ENCODE results near the gene PTPRG. TPM values are rescaled to one million over a fixed set of nuclear protein-coding genes. Genes with fewer than 3 reads are reported as not detected.

PTPRG gene
- total and polyA plus RNA-seq, 2 of the 13 experiments (the other 11 are each of a cell fraction or from before 2014, with no cell fraction given) = 8.0 to 25.3 TPM

DNA sequence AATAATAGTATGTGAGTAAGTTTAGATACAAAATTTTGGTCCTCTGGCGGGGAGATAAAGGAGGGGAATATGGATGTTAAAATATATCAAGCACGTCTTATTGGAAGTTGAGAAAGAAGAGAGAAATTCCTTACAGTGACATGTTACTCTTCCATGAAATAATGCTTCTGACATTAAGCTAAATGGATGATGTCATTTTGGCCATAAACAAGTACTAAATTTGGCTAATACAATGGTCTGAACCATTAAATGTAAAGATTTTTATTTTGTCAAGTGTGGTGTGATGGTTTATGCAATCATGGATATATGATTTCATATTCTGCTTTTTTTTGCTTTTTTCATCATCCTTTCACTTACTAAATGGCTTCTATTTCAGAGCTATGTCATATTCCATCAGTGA, 406.6 kb downstream of the PTPRG start:
- ATAC-seq (no peak), DNase-seq (ENCODE audit: low spot score) (no peak), FAIRE-seq (no peak)
- ChIA-PET CTCF (ENCODE audit: low intra/inter-chr PET ratio, low total read pairs) (no interaction called here), POLR2A (no interaction called here)
- H3K4me3 ChIP-seq (replicated peaks in 1 of 3; ENCODE audit: insufficient read depth in 1 of 3, low read depth in 2 of 3, low read length in 3 of 3) = no peak overlapping the region
- H3K79me2 ChIP-seq (ENCODE audit: insufficient read depth, low read length) = peaks cover 3% of the 10 kb centered on the region
- H3K36me3 ChIP-seq (replicated peaks in 1 of 2; ENCODE audit: control insufficient read depth in 1 of 2, insufficient read depth in 2 of 2, low read length in 2 of 2) = no peaks in the 10 kb centered on the region
- TF ChIP-seq SAFB2 (CRISPR knock-in tag; IDR thresholded peaks at IDR 0.05; ENCODE audit: borderline replicate concordance, low read depth) (no peak), KLF15 (CRISPR knock-in tag; IDR thresholded peaks at IDR 0.05; ENCODE audit: borderline replicate concordance) (no peak), ATF7 (IDR thresholded peaks at IDR 0.05) (peak; percentile 86), ATF7 (CRISPR knock-in tag; IDR thresholded peaks at IDR 0.05) (no peak)
- TF ChIP-seq, protein P1, sequence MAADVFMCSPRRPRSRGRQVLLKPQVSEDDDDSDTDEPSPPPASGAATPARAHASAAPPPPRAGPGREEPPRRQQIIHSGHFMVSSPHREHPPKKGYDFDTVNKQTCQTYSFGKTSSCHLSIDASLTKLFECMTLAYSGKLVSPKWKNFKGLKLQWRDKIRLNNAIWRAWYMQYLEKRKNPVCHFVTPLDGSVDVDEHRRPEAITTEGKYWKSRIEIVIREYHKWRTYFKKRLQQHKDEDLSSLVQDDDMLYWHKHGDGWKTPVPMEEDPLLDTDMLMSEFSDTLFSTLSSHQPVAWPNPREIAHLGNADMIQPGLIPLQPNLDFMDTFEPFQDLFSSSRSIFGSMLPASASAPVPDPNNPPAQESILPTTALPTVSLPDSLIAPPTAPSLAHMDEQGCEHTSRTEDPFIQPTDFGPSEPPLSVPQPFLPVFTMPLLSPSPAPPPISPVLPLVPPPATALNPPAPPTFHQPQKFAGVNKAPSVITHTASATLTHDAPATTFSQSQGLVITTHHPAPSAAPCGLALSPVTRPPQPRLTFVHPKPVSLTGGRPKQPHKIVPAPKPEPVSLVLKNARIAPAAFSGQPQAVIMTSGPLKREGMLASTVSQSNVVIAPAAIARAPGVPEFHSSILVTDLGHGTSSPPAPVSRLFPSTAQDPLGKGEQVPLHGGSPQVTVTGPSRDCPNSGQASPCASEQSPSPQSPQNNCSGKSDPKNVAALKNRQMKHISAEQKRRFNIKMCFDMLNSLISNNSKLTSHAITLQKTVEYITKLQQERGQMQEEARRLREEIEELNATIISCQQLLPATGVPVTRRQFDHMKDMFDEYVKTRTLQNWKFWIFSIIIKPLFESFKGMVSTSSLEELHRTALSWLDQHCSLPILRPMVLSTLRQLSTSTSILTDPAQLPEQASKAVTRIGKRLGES (CRISPR knock-in tag; IDR thresholded peaks at IDR 0.05; ENCODE audit: borderline replicate concordance) = no peak
- no peaks in the 10 kb centered on the region for H3K27me3 ChIP-seq (ENCODE audit: control insufficient read depth in 1 of 2, insufficient read depth in 2 of 2, low read length in 2 of 2)
- 97% methylated on average over 2 of the region's 2 CpGs for WGBS (ENCODE audit: low lambda C conversion rate)
- peaks cover 16% of the 10 kb centered on the region for H3K4me1 ChIP-seq (ENCODE audit: insufficient read depth, low read length)
- H2AFZ ChIP-seq (ENCODE audit: low read length) = no peak overlapping the region
- no peaks in the 10 kb centered on the region for H3K9me3 ChIP-seq (ENCODE audit: low read length)
- H4K20me1 ChIP-seq (ENCODE audit: insufficient read depth, low read length) = peaks cover 6% of the 10 kb centered on the region; the same call in 1 of the 2 replicates
- in situ Hi-C loops (cut with HindIII; ENCODE audit: extremely low pct_ligation_motif_present, low pct_unique_long_range_greater_than_20kb) (no loop called here), intact Hi-C loops (cut with micrococcal nuclease; ENCODE audit: unreplicated experiment) (no loop called here)
- no peak overlapping the region for H3K4me2 ChIP-seq (ENCODE audit: low read depth, low read length)
- no peak overlapping the region for H3K27ac ChIP-seq (ENCODE audit: extremely low read length, insufficient read depth, low read length)
- no peak overlapping the region for H3K9ac ChIP-seq (ENCODE audit: insufficient read depth, low read depth, low read length)
- BruUV-seq (replicated peaks) = no TSS peak

DNA sequence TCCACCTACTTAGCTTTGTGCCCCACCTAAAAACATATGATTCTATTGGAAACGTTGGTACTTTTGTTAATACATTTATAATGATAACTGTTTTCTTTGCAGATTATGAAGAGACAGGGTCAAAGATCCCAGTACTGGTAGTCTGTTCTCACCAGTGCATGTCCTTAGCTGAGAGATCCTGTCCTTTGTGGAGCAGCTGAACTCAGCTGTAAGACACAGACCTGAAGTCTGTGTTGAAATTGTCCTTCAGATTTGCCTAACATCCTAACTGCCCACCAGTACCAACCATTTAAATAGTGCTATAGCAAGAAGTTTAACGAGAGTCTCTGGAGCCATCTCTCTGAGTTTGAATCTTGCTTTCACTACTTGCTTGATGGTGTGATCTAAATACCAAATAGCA, 413.3 kb downstream of the PTPRG start:
- 83% methylated on average over 2 of the region's 2 CpGs for WGBS (ENCODE audit: low lambda C conversion rate)
- Histone ChIP-seq H3K36me3 (replicated peaks in 1 of 2; ENCODE audit: control insufficient read depth in 1 of 2, insufficient read depth in 2 of 2, low read length in 2 of 2) (no peaks in the 10 kb centered on the region), H3K9ac (ENCODE audit: insufficient read depth, low read depth, low read length) (no peak overlapping the region), H4K20me1 (ENCODE audit: insufficient read depth, low read length) (no peaks in the 10 kb centered on the region), H3K9me3 (ENCODE audit: low read length) (no peaks in the 10 kb centered on the region), H3K27me3 (ENCODE audit: control insufficient read depth in 1 of 2, insufficient read depth in 2 of 2, low read length in 2 of 2) (no peaks in the 10 kb centered on the region), H3K79me2 (ENCODE audit: insufficient read depth, low read length) (no peaks in the 10 kb centered on the region), H2AFZ (ENCODE audit: low read length) (no peak overlapping the region), H3K4me1 (ENCODE audit: insufficient read depth, low read length) (peaks cover 11% of the 10 kb centered on the region), H3K27ac (ENCODE audit: extremely low read length, insufficient read depth, low read length) (no peak overlapping the region), H3K4me3 (replicated peaks in 1 of 3; ENCODE audit: insufficient read depth in 1 of 3, low read depth in 2 of 3, low read length in 3 of 3) (no peak overlapping the region), H3K4me2 (ENCODE audit: low read depth, low read length) (no peak overlapping the region)
- in situ Hi-C loops (cut with HindIII; ENCODE audit: extremely low pct_ligation_motif_present, low pct_unique_long_range_greater_than_20kb) (no loop called here), intact Hi-C loops (cut with micrococcal nuclease; ENCODE audit: unreplicated experiment) (no loop called here)
- ChIA-PET POLR2A (no interaction called here), CTCF (ENCODE audit: low intra/inter-chr PET ratio, low total read pairs) (no interaction called here)
- TF ChIP-seq YEATS4 (CRISPR knock-in tag; IDR thresholded peaks at IDR 0.05; ENCODE audit: borderline replicate concordance) = no peak
- TF ChIP-seq, protein P2, sequence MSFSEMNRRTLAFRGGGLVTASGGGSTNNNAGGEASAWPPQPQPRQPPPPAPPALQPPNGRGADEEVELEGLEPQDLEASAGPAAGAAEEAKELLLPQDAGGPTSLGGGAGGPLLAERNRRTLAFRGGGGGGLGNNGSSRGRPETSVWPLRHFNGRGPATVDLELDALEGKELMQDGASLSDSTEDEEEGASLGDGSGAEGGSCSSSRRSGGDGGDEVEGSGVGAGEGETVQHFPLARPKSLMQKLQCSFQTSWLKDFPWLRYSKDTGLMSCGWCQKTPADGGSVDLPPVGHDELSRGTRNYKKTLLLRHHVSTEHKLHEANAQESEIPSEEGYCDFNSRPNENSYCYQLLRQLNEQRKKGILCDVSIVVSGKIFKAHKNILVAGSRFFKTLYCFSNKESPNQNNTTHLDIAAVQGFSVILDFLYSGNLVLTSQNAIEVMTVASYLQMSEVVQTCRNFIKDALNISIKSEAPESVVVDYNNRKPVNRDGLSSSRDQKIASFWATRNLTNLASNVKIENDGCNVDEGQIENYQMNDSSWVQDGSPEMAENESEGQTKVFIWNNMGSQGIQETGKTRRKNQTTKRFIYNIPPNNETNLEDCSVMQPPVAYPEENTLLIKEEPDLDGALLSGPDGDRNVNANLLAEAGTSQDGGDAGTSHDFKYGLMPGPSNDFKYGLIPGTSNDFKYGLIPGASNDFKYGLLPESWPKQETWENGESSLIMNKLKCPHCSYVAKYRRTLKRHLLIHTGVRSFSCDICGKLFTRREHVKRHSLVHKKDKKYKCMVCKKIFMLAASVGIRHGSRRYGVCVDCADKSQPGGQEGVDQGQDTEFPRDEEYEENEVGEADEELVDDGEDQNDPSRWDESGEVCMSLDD (CRISPR knock-in tag; IDR thresholded peaks at IDR 0.05; ENCODE audit: borderline replicate concordance) = no peak
- TF ChIP-seq MTF1 (CRISPR knock-in tag; IDR thresholded peaks at IDR 0.05) = no peak
- no peak for TF ChIP-seq BCL6 (CRISPR knock-in tag; IDR thresholded peaks at IDR 0.05)
- no peak for TF ChIP-seq GZF1 (CRISPR knock-in tag; IDR thresholded peaks at IDR 0.05)
- FAIRE-seq (no peak), DNase-seq (ENCODE audit: low spot score) (no peak), ATAC-seq (no peak)
- no TSS peak for BruUV-seq (replicated peaks)

Measured in HepG2 (cell line).